Vagina (tissue), 2 donors: ENCODE data around the gene SKAP1.

Experiments
- POLR2A ChIP-seq, 2 donors: fragments of 450-650 bp; IDR thresholded peaks; one replicate each; pipeline ENCODE4 v1.6.1; 2017; ENCODE audit warnings: antibody characterized with exemption in 2 of 2, mild to moderate bottlenecking in 2 of 2, moderate library complexity in 2 of 2
- TF ChIP-seq, protein P1 (sequence below), 3 experiments: fragments of 450-650 bp in 2 of 3; fragments of 200-600 bp in 1 of 3; sonication (generic) in 1 of 3; IDR thresholded peaks; one replicate each; pipeline ENCODE4 v1.5.1; 2017 to 2019; ENCODE audit warnings: antibody characterized with exemption in 3 of 3, mild to moderate bottlenecking in 2 of 3, moderate library complexity in 2 of 3

DNA sequence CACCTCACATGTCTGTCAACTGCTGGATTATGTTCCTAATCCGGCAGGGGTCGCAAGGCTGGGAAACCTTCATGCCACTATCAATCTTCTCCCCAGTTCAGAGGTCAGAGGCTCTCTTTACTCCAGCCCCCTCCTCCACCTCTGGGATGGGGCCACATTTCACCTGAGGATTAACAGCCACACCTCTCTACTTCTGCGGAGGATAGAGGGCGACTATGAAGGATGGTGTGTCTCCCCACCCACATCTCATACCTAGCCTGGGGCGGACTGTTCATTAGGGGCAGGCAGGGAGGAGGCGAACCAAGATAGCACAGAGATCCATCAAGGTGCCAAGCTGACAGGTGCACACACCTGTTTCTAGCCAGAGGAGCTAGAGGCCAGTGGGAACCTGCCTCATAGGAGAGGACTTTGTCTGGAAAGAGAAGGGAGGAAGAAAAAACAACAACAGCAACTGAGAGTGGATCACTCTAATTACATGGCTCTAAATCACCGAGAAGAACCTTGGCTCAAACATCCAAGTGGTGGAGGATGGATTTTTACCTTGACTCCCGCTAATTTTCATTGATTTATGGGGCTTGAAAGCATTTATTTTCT, 41.9 kb upstream of the SKAP1 start:
- TF ChIP-seq, protein P1, sequence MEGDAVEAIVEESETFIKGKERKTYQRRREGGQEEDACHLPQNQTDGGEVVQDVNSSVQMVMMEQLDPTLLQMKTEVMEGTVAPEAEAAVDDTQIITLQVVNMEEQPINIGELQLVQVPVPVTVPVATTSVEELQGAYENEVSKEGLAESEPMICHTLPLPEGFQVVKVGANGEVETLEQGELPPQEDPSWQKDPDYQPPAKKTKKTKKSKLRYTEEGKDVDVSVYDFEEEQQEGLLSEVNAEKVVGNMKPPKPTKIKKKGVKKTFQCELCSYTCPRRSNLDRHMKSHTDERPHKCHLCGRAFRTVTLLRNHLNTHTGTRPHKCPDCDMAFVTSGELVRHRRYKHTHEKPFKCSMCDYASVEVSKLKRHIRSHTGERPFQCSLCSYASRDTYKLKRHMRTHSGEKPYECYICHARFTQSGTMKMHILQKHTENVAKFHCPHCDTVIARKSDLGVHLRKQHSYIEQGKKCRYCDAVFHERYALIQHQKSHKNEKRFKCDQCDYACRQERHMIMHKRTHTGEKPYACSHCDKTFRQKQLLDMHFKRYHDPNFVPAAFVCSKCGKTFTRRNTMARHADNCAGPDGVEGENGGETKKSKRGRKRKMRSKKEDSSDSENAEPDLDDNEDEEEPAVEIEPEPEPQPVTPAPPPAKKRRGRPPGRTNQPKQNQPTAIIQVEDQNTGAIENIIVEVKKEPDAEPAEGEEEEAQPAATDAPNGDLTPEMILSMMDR (IDR thresholded peaks at IDR 0.05): no peak
- no peak for TF ChIP-seq POLR2A (IDR thresholded peaks at IDR 0.05)
